NK-92 (cell line): Measurements from ENCODE around the gene KLRK1.
"Not testable (repeated sequence)": the region's sequence is repeated elsewhere in the genome, so short reads cannot be mapped to it uniquely, and the experiment has no call there.

Experiments
- DNase-seq: peaks from one replicate; lab custom pipeline; 2025; ENCODE audit not compliant: unreplicated experiment; lab: John Stamatoyannopoulos, UW

Gene KLRK1

GRCh38 chr12:10362828-10363657 is 26.8 kb downstream of the KLRK1 start:
- no peak for DNase-seq

- no peak for DNase-seq
These were observed 27.5 kb downstream of the KLRK1 start for GRCh38 chr12:10362325-10362724.

- DNase-seq, result no peak
These were observed 28.2 kb downstream of the KLRK1 start for GRCh38 chr12:10361622-10362021.

GRCh38 chr12:10361084-10361483 is 28.8 kb downstream of the KLRK1 start:
- no peak for DNase-seq

GRCh38 chr12:10358969-10359368 is 30.9 kb downstream of the KLRK1 start:
- DNase-seq, result no peak

- DNase-seq, result no peak
These were observed 31.7 kb downstream of the KLRK1 start for GRCh38 chr12:10358131-10358530.

- no peak for DNase-seq
These were observed 35.3 kb downstream of the KLRK1 start for GRCh38 chr12:10354502-10354901.

- DNase-seq, result no peak
These were observed 35.8 kb downstream of the KLRK1 start for GRCh38 chr12:10354071-10354470.

GRCh38 chr12:10351457-10351856 is 38.4 kb downstream of the KLRK1 start:
- DNase-seq, result not testable (repeated sequence)

GRCh38 chr12:10341892-10342509 is 47.8 kb downstream of the KLRK1 start:
- no peak for DNase-seq

- not testable (repeated sequence) for DNase-seq
These were observed 48.9 kb downstream of the KLRK1 start for GRCh38 chr12:10340946-10341345.

GRCh38 chr12:10339053-10339840 is 50.6 kb downstream of the KLRK1 start:
- DNase-seq, result no peak

- DNase-seq, result not testable (repeated sequence)
These were observed 51.4 kb downstream of the KLRK1 start for GRCh38 chr12:10338470-10338869.

- not testable (repeated sequence) for DNase-seq
These were observed 53.6 kb downstream of the KLRK1 start for GRCh38 chr12:10336196-10336595.

GRCh38 chr12:10331642-10332239 is 58.1 kb downstream of the KLRK1 start:
- DNase-seq, result no peak

- DNase-seq, result not testable (repeated sequence)
These were observed 61.1 kb downstream of the KLRK1 start for GRCh38 chr12:10328691-10329090.
